SK-N-SH (cell line): ENCODE results near the gene IWS1. TPM values are rescaled to one million over a fixed set of nuclear protein-coding genes. Genes with fewer than 3 reads are reported as not detected.

Experiments used
- CTCF ChIA-PET: fragments of 300-600, 350-600 bp; formaldehyde crosslinking; extraction: SDS; loops from one replicate; lab custom pipeline; 2021; lab: Yijun Ruan, JAX
- POLR2A ChIA-PET: fragments of 350-600 bp; sonication (Branson Sonifier 250); formaldehyde crosslinking; extraction: SDS; loops from one replicate; lab custom pipeline; 2020; ENCODE audit warnings: antibody characterized with exemption, inconsistent platforms; lab: Yijun Ruan, JAX
- DNase-seq: peaks from one replicate; pipeline ENCODE4 v3.0.0; 2012
- H2AFZ ChIP-seq: fragments of 200-600 bp; sonication (generic); 2 replicates; pipeline ENCODE4 v1.8.1; 2016; ENCODE audit warnings: antibody characterized with exemption, mild to moderate bottlenecking, low read depth
- H3F3A ChIP-seq: fragments of 200-600 bp; sonication (generic); replicated peaks from 2 replicates; pipeline ENCODE3; 2016; ENCODE audit warnings: antibody characterized with exemption, mild to moderate bottlenecking; ENCODE audit not compliant: insufficient read depth
- H3K27ac ChIP-seq, 2 experiments: fragments of 200-500 bp in 1 of 2; fragments of 200-600 bp in 1 of 2; sonication (Bioruptor generic) in 1 of 2; sonication (generic), shearing (Covaris generic) in 1 of 2; 2 replicates each; pipeline versions ENCODE4 v1.5.1 to v1.6.1; 2014 to 2016; ENCODE audit warnings: low read depth in 2 of 2, inconsistent platforms in 1 of 2, low read length in 1 of 2, mild to moderate bottlenecking in 1 of 2, mixed read lengths in 1 of 2
- H3K27me3 ChIP-seq: fragments of 200-600 bp; sonication (generic), shearing (Covaris generic); 2 replicates; pipeline ENCODE4 v1.6.1; 2016; ENCODE audit warnings: mixed run types; ENCODE audit not compliant: insufficient read depth
- H3K36me3 ChIP-seq, 2 experiments: fragments of 200-500 bp in 1 of 2; fragments of 200-600 bp in 1 of 2; sonication (Bioruptor generic) in 1 of 2; sonication (generic) in 1 of 2; replicated peaks in 1 of 2; 2 replicates each; pipeline versions ENCODE3 to v1.5.1; 2014 to 2016; ENCODE audit warnings: low read length in 1 of 2, mild to moderate bottlenecking in 1 of 2; ENCODE audit not compliant: insufficient read depth in 2 of 2, control insufficient read depth in 1 of 2
- H3K4me1 ChIP-seq, 2 experiments: fragments of 200-500 bp in 1 of 2; fragments of 200-600 bp in 1 of 2; sonication (Bioruptor generic) in 1 of 2; sonication (generic), shearing (Covaris generic) in 1 of 2; 2 replicates each; pipeline versions ENCODE4 v1.5.1 to v1.6.1; 2014 to 2016; ENCODE audit warnings: low read depth in 1 of 2, low read length in 1 of 2, mixed run types in 1 of 2; ENCODE audit not compliant: insufficient read depth in 2 of 2, control insufficient read depth in 1 of 2
- H3K4me2 ChIP-seq: fragments of 200-600 bp; sonication (generic), shearing (Covaris generic); 2 replicates; pipeline ENCODE4 v1.6.1; 2017; ENCODE audit warnings: mixed run types
- H3K4me3 ChIP-seq, 2 experiments: fragments of 200-500 bp in 1 of 2; fragments of 200-600 bp in 1 of 2; sonication (Bioruptor generic) in 1 of 2; sonication (generic), shearing (Covaris generic) in 1 of 2; 2 replicates each; pipeline versions ENCODE4 v1.5.1 to v1.8.1; 2014 to 2016; ENCODE audit warnings: low read depth in 2 of 2, inconsistent platforms in 1 of 2, low read length in 1 of 2, mild to moderate bottlenecking in 1 of 2, mixed read lengths in 1 of 2, moderate library complexity in 1 of 2
- H3K79me2 ChIP-seq: fragments of 200-600 bp; sonication (generic); 2 replicates; pipeline ENCODE4 v1.8.1; 2017; ENCODE audit warnings: mild to moderate bottlenecking; ENCODE audit not compliant: insufficient read depth
- H3K9ac ChIP-seq: fragments of 200-600 bp; sonication (generic); 2 replicates; pipeline ENCODE4 v1.6.1; 2017; ENCODE audit warnings: mixed run types
- H3K9me2 ChIP-seq: fragments of 200-600 bp; sonication (generic); 2 replicates; pipeline ENCODE4 v1.6.1; 2017; ENCODE audit warnings: mixed run types
- H3K9me3 ChIP-seq: fragments of 200-600 bp; sonication (generic); 2 replicates; pipeline ENCODE4 v1.6.1; 2017; ENCODE audit warnings: mixed run types, mild to moderate bottlenecking, moderate library complexity
- H4K20me1 ChIP-seq: fragments of 200-600 bp; sonication (generic); 2 replicates; pipeline ENCODE4 v1.6.1; 2017; ENCODE audit warnings: mild to moderate bottlenecking, mixed run types; ENCODE audit not compliant: insufficient read depth
- ELF1 ChIP-seq: IDR thresholded peaks from 2 replicates; pipeline ENCODE4 v1.4.0; 2012
- EP300 ChIP-seq, 2 experiments: IDR thresholded peaks; 2 replicates each; pipeline versions ENCODE4 v1.4.0 to v1.6.1; 2012; ENCODE audit warnings: borderline replicate concordance in 1 of 2, low read depth in 1 of 2, low read length in 1 of 2
- EZH2phosphoT487 ChIP-seq: fragments of 200-600 bp; sonication (generic); IDR thresholded peaks from 2 replicates; pipeline ENCODE4 v1.6.1; 2017; ENCODE audit warnings: low read depth, mixed run types, mild to moderate bottlenecking, antibody characterized with exemption, moderate library complexity, borderline replicate concordance
- FOSL2 ChIP-seq: IDR thresholded peaks from 2 replicates; pipeline ENCODE4 v1.4.0; 2012; ENCODE audit warnings: low read depth, mild to moderate bottlenecking, moderate library complexity, borderline replicate concordance
- FOXM1 ChIP-seq: IDR thresholded peaks from 2 replicates; pipeline ENCODE4 v1.4.0; 2012; ENCODE audit warnings: low read depth, mild to moderate bottlenecking
- GATA2 ChIP-seq: sonication (generic); formaldehyde crosslinking; IDR thresholded peaks from 2 replicates; pipeline ENCODE4 v1.5.0; 2020; ENCODE audit warnings: mild to moderate bottlenecking, missing genetic modification reagents
- JUND ChIP-seq: IDR thresholded peaks from 2 replicates; pipeline ENCODE4 v1.4.0; 2012
- MXI1 ChIP-seq: IDR thresholded peaks from 2 replicates; pipeline ENCODE4 v1.6.1; 2012; ENCODE audit warnings: mild to moderate bottlenecking, low read depth, low read length, improper control_type of control experiment
- NRF1 ChIP-seq: IDR thresholded peaks from 2 replicates; pipeline ENCODE4 v1.6.1; 2012; ENCODE audit warnings: low read depth, mild to moderate bottlenecking, low read length
- RXRA ChIP-seq: IDR thresholded peaks from 2 replicates; pipeline ENCODE4 v1.4.0; 2012; ENCODE audit warnings: low read depth, mild to moderate bottlenecking, borderline replicate concordance
- SIN3A ChIP-seq: IDR thresholded peaks from 2 replicates; pipeline ENCODE4 v1.6.1; 2012; ENCODE audit warnings: low read depth, mild to moderate bottlenecking, low read length, moderate library complexity, borderline replicate concordance
- SMC3 ChIP-seq: IDR thresholded peaks from 2 replicates; pipeline ENCODE4 v1.6.1; 2012; ENCODE audit warnings: low read depth, low read length, improper control_type of control experiment
- TAF1 ChIP-seq: IDR thresholded peaks from 2 replicates; pipeline ENCODE4 v1.6.1; 2012; ENCODE audit warnings: low read depth, mild to moderate bottlenecking, low read length, moderate library complexity, borderline replicate concordance
- TCF12 ChIP-seq: IDR thresholded peaks from 2 replicates; pipeline ENCODE4 v1.4.0; 2012
- TEAD4 ChIP-seq: IDR thresholded peaks from 2 replicates; pipeline ENCODE4 v1.4.0; 2012; ENCODE audit warnings: mild to moderate bottlenecking, borderline replicate concordance; ENCODE audit not compliant: insufficient read depth
- YY1 ChIP-seq: IDR thresholded peaks from 2 replicates; pipeline ENCODE4 v1.4.0; 2012; ENCODE audit warnings: low read depth, mild to moderate bottlenecking
- ZBTB33 ChIP-seq: IDR thresholded peaks from 2 replicates; pipeline ENCODE4 v1.4.0; 2012; ENCODE audit warnings: low read depth, borderline replicate concordance
- WGBS: methylation state at CpG from one replicate; pipeline ENCODE4 v1.1.6; 2017; ENCODE audit warnings: low lambda C conversion rate; 5-methylcytosine and 5-hydroxymethylcytosine counted together
- polyA plus RNA-seq, 3 experiments: library from polyadenylated mRNA; depleted of rRNA; stranded (reverse); fragments of >200 nt; gene quantifications; 2 replicates each; pipeline ENCODE4 v1.2.3, GENCODE V29; 2012
- TF ChIP-seq, protein P1 (sequence below): fragments of 150-350 bp; IDR thresholded peaks from 2 replicates; pipeline ENCODE4 v1.6.1; 2017; ENCODE audit warnings: antibody characterized with exemption, low read length, low read depth, borderline replicate concordance
- TF ChIP-seq, protein P2 (sequence below): fragments of 200-600 bp; sonication (generic); IDR thresholded peaks from 2 replicates; pipeline ENCODE4 v1.6.1; 2017; ENCODE audit warnings: antibody characterized with exemption, mild to moderate bottlenecking, moderate library complexity

IWS1 gene
- polyA plus RNA-seq, 1 of the 3 experiments (the other 2 are of a cell fraction): 24.6 TPM

DNA sequence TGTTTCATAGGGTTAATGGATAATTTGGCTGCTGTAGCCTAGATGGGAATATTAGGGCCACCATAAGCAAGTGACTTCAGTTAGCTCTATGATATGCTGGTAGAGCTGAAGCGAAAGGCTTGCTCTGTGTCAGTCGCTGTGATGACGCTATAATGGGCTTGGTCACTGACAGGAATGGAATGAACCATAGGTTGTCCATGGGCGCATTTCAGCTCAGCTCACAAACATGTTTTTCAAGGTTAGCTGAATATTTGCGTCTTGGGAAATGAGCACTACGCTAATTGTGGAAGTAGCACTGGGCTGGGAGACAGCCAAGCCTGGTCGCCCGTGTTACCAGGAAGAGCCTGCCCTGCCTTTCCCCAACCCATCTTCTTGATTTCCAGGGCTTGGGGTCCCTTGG is 6.0 kb upstream of the IWS1 start:
- no peak overlapping the region for H3K27ac ChIP-seq
- H3K9me3 ChIP-seq: no peaks in the 10 kb centered on the region
- no peaks in the 10 kb centered on the region for H3F3A ChIP-seq
- DNase-seq: no peak
- no peak for TF ChIP-seq MXI1
- TF ChIP-seq ZBTB33: no peak
- no peak for TF ChIP-seq FOXM1
- no peak for TF ChIP-seq EP300 (IDR thresholded peaks at IDR 0.05; ENCODE audit: borderline replicate concordance in 1 of 2, low read depth in 1 of 2, low read length in 1 of 2)
- no peak for TF ChIP-seq SIN3A
- no peak for TF ChIP-seq TAF1
- TF ChIP-seq, protein P1, sequence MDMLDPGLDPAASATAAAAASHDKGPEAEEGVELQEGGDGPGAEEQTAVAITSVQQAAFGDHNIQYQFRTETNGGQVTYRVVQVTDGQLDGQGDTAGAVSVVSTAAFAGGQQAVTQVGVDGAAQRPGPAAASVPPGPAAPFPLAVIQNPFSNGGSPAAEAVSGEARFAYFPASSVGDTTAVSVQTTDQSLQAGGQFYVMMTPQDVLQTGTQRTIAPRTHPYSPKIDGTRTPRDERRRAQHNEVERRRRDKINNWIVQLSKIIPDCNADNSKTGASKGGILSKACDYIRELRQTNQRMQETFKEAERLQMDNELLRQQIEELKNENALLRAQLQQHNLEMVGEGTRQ: no peak
- WGBS: 83% methylated on average over 8 of the region's 8 CpGs
- H3K9ac ChIP-seq: no peak overlapping the region
- ChIA-PET POLR2A (no interaction called here), CTCF (no interaction called here)
- H3K4me3 ChIP-seq: no peak overlapping the region
- H3K79me2 ChIP-seq: no peaks in the 10 kb centered on the region
- no peaks in the 10 kb centered on the region for H4K20me1 ChIP-seq
- peaks cover 0 to 2% of the 10 kb centered on the region in 2 experiments; a peak in 2 of 4 replicates for H3K4me1 ChIP-seq
- H2AFZ ChIP-seq: no peak overlapping the region
- H3K9me2 ChIP-seq: no peaks in the 10 kb centered on the region
- H3K36me3 ChIP-seq: no peaks in the 10 kb centered on the region
- no peak overlapping the region for H3K4me2 ChIP-seq
- peaks cover 26% of the 10 kb centered on the region; the same call in 1 of the 2 replicates for H3K27me3 ChIP-seq

- POLR2A ChIA-PET: no interaction called here
- H3K9ac ChIP-seq: no peak overlapping the region
- H2AFZ ChIP-seq: no peak overlapping the region
- 54% methylated on average over 1 of the region's 4 CpGs for WGBS
- peaks cover 0 to 6% of the 10 kb centered on the region in 2 experiments; a peak in 2 of 4 replicates for H3K4me1 ChIP-seq
- no peaks in the 10 kb centered on the region for H3K79me2 ChIP-seq
- H3K4me3 ChIP-seq: no peak overlapping the region
- no peaks in the 10 kb centered on the region for H4K20me1 ChIP-seq
- no peaks in the 10 kb centered on the region for H3K9me3 ChIP-seq
- no peaks in the 10 kb centered on the region for H3K9me2 ChIP-seq
- H3K4me2 ChIP-seq: no peak overlapping the region
- peaks cover 26% of the 10 kb centered on the region; the same call in 1 of the 2 replicates for H3K27me3 ChIP-seq
- no peaks in the 10 kb centered on the region for H3K36me3 ChIP-seq
- no peaks in the 10 kb centered on the region for H3F3A ChIP-seq
- no peak overlapping the region for H3K27ac ChIP-seq
- CTCF ChIA-PET: interaction anchor here (1.1 kb wide), 1 partner anchor 60 kb away, joined by 3 read pairs; no protein-coding TSS in a partner anchor
- no peak for DNase-seq
- TF ChIP-seq SMC3: no peak
- no peak for TF ChIP-seq GATA2
- TF ChIP-seq, protein P1: no peak
- TF ChIP-seq TEAD4: no peak
- TF ChIP-seq MXI1: no peak
- TF ChIP-seq, protein P2, sequence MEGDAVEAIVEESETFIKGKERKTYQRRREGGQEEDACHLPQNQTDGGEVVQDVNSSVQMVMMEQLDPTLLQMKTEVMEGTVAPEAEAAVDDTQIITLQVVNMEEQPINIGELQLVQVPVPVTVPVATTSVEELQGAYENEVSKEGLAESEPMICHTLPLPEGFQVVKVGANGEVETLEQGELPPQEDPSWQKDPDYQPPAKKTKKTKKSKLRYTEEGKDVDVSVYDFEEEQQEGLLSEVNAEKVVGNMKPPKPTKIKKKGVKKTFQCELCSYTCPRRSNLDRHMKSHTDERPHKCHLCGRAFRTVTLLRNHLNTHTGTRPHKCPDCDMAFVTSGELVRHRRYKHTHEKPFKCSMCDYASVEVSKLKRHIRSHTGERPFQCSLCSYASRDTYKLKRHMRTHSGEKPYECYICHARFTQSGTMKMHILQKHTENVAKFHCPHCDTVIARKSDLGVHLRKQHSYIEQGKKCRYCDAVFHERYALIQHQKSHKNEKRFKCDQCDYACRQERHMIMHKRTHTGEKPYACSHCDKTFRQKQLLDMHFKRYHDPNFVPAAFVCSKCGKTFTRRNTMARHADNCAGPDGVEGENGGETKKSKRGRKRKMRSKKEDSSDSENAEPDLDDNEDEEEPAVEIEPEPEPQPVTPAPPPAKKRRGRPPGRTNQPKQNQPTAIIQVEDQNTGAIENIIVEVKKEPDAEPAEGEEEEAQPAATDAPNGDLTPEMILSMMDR: no peak
- TF ChIP-seq RXRA: no peak
- no peak for TF ChIP-seq ZBTB33
- TF ChIP-seq ELF1: no peak
- no peak for TF ChIP-seq NRF1
- TF ChIP-seq FOXM1: no peak
- TF ChIP-seq FOSL2: no peak
- no peak for TF ChIP-seq YY1
- no peak for TF ChIP-seq EZH2phosphoT487
- no peak for TF ChIP-seq TAF1
- no peak for TF ChIP-seq JUND
- no peak for TF ChIP-seq TCF12
Observed at GRCh38 chr2:127531221-127531648, 4.9 kb upstream of the IWS1 start.
